GM12875 (cell line): ENCODE measurements around the gene OTOS.

ENCODE experiments used
- H3K4me3 ChIP-seq: one replicate; pipeline ENCODE4 v1.5.1; 2011; ENCODE audit warnings: low read depth, low read length, control low read depth
- CTCF ChIP-seq: IDR thresholded peaks from 2 replicates; pipeline ENCODE4 v1.5.1; 2011; ENCODE audit warnings: low read depth, mild to moderate bottlenecking, control low read depth, inconsistent platforms, low read length, moderate library complexity, borderline replicate concordance; ENCODE audit not compliant: insufficient read depth

OTOS gene

GRCh38 chr2:240141736-240142135 lies 1.3 kb upstream of the OTOS start:
- no peak for TF ChIP-seq CTCF
- no peak overlapping the region for H3K4me3 ChIP-seq

GRCh38 chr2:240140920-240141319 lies 462 bp upstream of the OTOS start:
- TF ChIP-seq CTCF = no peak
- H3K4me3 ChIP-seq = no peak overlapping the region

GRCh38 chr2:240139666-240140393 lies 628 bp downstream of the OTOS start:
- no peak for TF ChIP-seq CTCF
- no peak overlapping the region for H3K4me3 ChIP-seq

GRCh38 chr2:240139011-240139441 lies 1.4 kb downstream of the OTOS start:
- TF ChIP-seq CTCF = no peak
- H3K4me3 ChIP-seq = no peak overlapping the region

GRCh38 chr2:240138254-240138984 lies 2.0 kb downstream of the OTOS start:
- no peak overlapping the region for H3K4me3 ChIP-seq
- no peak for TF ChIP-seq CTCF

- no peak for TF ChIP-seq CTCF
- H3K4me3 ChIP-seq = no peak overlapping the region
Observed at GRCh38 chr2:240137596-240138253, 2.7 kb downstream of the OTOS start.
